K562 (cell line): ENCODE results near the gene DEF6.

Experiments
- CBFB ChIP-seq: sonication (generic); formaldehyde crosslinking; IDR thresholded peaks from 2 replicates; pipeline ENCODE4 v1.4.0; 2020; ENCODE audit warnings: mild to moderate bottlenecking, missing genetic modification reagents
- POLR2A ChIP-seq: fragments of 450-650 bp; conservative IDR thresholded peaks from 2 replicates; pipeline ENCODE4 v1.6.1; 2016
- ZBTB40 ChIP-seq, 2 experiments: fragments of 450-650 bp in 1 of 2; sonication (generic) in 1 of 2; formaldehyde crosslinking in 1 of 2; IDR thresholded peaks; 2 replicates each; pipeline versions ENCODE4 v1.7.1 to v1.9.0; 2016 to 2022; ENCODE audit warnings: inconsistent platforms in 1 of 2, mild to moderate bottlenecking in 1 of 2, missing genetic modification reagents in 1 of 2

GRCh38 chr6:35312807-35313206 is 15.2 kb downstream of the DEF6 start:
- TF ChIP-seq CBFB (CRISPR knock-in tag) (no peak), POLR2A (no peak), ZBTB40 (IDR thresholded peaks at IDR 0.05) (no peak), ZBTB40 (CRISPR knock-in tag; IDR thresholded peaks at IDR 0.05) (no peak)
